Measurements from ENCODE around the gene ACTL10. TPM values are rescaled to one million over a fixed set of nuclear protein-coding genes. Genes with fewer than 3 reads are reported as not detected.

The ACTL10 gene
- total and polyA plus RNA-seq, 8 donors: 0.30 to 2.3 (median 0.56) TPM

DNA sequence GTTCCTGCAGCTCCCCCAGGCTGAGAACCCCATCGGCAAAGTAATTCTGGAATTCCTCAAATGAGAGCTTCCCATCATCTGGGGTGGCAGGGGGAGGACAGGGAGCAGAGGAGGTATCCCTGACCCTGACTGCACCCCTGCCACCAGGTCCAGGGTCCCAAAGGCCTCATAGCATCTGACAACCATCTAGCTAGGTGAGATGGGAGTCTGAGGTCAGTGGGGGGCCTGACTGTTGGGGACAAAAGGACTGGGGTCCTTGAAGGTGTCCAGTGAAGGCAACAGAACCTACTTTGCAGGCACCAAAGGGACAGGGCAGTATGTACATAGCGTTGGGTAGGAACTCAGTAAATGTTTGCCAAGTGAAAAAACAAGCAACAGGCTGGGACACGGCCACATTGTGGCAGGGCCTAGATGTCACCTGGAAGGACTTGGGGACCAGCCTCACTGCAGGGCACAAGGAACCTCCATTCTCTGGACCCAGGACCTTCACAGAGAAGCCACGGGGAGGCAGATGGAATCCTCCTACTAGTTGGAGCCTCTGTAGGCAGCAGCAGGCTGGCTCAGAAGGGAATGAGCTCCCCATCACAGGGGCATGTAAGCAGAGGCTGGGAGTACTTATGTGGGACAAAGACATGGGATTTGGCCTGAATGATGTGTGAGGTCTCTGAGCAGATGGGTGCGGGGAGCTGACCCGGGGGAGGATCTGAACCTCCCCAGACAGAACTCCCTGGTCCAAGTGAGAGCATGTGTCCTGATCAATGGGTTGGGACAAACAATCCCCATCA lies 4.2 kb downstream of the ACTL10 start:
- no peaks in the 10 kb centered on the region for H3K27me3 ChIP-seq
- H3K4me3 ChIP-seq: no peak overlapping the region
- no peak for ATAC-seq
- H3K36me3 ChIP-seq: peaks cover 0 to 11% of the 10 kb centered on the region in 2 donors
- TF ChIP-seq, protein P1, sequence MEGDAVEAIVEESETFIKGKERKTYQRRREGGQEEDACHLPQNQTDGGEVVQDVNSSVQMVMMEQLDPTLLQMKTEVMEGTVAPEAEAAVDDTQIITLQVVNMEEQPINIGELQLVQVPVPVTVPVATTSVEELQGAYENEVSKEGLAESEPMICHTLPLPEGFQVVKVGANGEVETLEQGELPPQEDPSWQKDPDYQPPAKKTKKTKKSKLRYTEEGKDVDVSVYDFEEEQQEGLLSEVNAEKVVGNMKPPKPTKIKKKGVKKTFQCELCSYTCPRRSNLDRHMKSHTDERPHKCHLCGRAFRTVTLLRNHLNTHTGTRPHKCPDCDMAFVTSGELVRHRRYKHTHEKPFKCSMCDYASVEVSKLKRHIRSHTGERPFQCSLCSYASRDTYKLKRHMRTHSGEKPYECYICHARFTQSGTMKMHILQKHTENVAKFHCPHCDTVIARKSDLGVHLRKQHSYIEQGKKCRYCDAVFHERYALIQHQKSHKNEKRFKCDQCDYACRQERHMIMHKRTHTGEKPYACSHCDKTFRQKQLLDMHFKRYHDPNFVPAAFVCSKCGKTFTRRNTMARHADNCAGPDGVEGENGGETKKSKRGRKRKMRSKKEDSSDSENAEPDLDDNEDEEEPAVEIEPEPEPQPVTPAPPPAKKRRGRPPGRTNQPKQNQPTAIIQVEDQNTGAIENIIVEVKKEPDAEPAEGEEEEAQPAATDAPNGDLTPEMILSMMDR (IDR thresholded peaks at IDR 0.05): no peak
- peaks cover 21 to 59% of the 10 kb centered on the region in 2 donors for H3K4me1 ChIP-seq
- intact Hi-C loops (cut with DNase I): no loop called here
- H3K27ac ChIP-seq: no peak overlapping the region
- no peaks in the 10 kb centered on the region for H3K9me3 ChIP-seq
- DNase-seq: no peak

DNA sequence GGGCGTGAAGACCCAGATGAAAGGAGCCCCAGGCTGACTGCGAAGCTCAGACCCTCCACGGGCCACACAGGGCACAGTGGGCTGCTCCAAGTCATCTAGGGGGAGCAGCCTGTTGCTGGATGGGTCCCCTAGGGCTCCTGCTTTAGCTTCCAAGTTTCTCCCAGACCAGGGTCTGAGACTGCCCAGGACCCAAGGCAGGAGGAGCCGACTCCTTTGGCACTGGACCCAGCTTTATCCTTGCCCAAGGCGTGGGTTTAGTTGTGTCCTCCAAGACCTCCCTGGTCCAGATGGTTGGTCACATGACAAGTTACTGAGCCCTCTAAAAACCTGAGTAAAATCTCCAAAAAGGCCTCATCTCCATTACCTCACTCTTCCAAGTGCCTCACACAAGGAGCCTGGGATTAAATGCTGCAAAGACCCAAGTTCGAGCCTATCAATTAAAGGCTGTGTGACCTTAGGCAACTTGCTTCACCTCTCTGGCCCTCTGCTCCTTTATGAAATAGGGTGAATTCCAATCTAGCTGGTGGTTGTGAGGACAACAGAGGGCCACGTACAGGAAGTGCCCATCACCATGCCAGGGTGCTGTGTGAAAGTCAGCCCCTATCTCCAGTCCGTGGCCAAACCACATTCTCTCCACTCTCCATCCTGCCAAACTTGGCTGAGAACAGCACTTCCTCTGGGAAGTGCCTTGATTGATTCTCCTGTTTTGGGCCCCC lies 5.0 kb downstream of the ACTL10 start:
- H3K27me3 ChIP-seq: no peaks in the 10 kb centered on the region
- no peaks in the 10 kb centered on the region for H3K9me3 ChIP-seq
- TF ChIP-seq, protein P1 (IDR thresholded peaks at IDR 0.05): no peak
- H3K36me3 ChIP-seq: peaks cover 0 to 11% of the 10 kb centered on the region in 2 donors
- no peak for ATAC-seq
- peak overlapping the region in 1 of 2 donors; percentile 62 for H3K4me3 ChIP-seq
- H3K4me1 ChIP-seq: peaks cover 15 to 54% of the 10 kb centered on the region in 2 donors
- DNase-seq: no peak
- intact Hi-C loops (cut with DNase I): no loop called here
- H3K27ac ChIP-seq: no peak overlapping the region

DNA sequence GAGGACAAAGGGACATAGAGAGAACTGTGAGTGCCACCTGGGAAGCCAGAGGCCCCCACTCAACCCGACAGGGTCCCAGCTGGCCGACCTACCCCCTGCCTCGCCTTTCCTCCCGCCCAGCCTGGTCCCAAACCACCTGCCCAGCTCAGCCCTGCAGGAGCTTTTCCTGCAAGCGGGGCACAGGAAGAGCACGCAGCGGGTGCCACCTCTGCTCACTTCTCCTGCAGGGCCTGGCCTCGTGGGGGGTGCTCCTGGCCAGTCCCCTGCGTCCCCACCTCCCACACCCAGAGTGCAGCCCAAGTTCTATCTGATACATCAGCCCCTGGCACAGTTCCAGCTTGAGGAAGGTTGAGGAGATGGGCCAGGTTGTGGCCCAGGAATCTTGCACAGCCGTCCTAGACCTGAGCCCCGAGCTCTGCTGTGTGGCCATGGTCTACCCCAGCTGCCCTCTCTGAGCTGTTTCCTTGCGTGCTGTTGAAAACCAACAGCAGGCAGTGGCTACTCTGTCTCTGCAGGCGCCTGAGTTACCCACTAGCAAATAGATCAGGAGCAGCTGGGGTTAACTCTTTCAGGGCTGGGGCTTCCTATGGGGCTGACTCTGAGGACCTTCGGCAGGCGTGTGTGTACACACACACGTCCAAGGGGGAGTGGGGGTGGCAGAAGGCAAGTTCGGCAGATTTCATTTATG lies 5.8 kb downstream of the ACTL10 start:
- peaks cover 14 to 49% of the 10 kb centered on the region in 2 donors for H3K4me1 ChIP-seq
- TF ChIP-seq, protein P1 (IDR thresholded peaks at IDR 0.05): no peak
- peak overlapping the region; percentile 57 to 62 for H3K4me3 ChIP-seq
- no peaks in the 10 kb centered on the region for H3K9me3 ChIP-seq
- ATAC-seq: no peak
- no peak overlapping the region for H3K27ac ChIP-seq
- intact Hi-C loops (cut with DNase I): no loop called here
- no peaks in the 10 kb centered on the region for H3K27me3 ChIP-seq
- H3K36me3 ChIP-seq: peaks cover 0 to 11% of the 10 kb centered on the region in 2 donors
- peak in 1 of 4 donors; percentile 29 for DNase-seq

DNA sequence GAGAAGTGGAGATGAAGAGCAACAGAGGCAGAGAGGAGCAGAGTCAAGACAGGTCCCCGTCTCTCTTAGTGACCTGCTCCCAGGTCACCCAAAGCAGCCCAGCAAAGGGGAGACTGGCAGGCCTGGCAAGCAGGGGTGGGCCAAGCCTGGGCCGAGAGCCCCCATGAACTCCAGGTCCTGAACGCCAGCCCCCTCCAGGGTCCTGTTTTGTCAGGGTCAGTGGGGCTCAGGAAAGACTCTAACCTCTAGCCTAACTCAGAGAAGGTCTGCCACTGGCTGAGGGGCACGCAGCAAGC lies 6.3 kb downstream of the ACTL10 start:
- Histone ChIP-seq H3K27me3 (no peaks in the 10 kb centered on the region), H3K4me3 (peak overlapping the region; percentile 57 to 62), H3K4me1 (peaks cover 10 to 44% of the 10 kb centered on the region in 2 donors), H3K9me3 (no peaks in the 10 kb centered on the region), H3K27ac (no peak overlapping the region), H3K36me3 (peaks cover 0 to 11% of the 10 kb centered on the region in 2 donors)
- intact Hi-C loops (cut with DNase I): no loop called here
- TF ChIP-seq, protein P1 (IDR thresholded peaks at IDR 0.05): no peak
- ATAC-seq: no peak
- peak in 1 of 4 donors; percentile 34 for DNase-seq

Data from left lung (tissue), 10 donors.